Measurements from ENCODE around the gene DUSP21.
"Not testable (repeated sequence)": the region's sequence is repeated elsewhere in the genome, so short reads cannot be mapped to it uniquely, and the experiment has no call there.

DUSP21 gene

DNA sequence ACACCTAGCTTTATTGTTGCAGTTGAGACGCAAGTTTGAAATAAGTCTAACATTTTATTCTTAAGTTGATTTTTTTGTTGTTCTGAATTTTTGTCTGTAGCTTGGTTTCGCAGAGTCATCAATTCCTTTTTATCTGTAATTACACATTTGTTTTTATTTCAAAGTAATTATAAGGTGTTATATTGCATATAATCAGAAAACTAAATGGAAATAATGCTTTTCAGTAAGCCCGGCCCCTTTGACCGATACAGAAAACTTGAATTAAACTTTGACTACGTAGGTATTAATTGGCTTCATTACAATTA, 31.3 kb downstream of the DUSP21 start:
- no peak for DNase-seq (ENCODE audit: low read depth in 4 of 4, low spot score in 1 of 4)

DNA sequence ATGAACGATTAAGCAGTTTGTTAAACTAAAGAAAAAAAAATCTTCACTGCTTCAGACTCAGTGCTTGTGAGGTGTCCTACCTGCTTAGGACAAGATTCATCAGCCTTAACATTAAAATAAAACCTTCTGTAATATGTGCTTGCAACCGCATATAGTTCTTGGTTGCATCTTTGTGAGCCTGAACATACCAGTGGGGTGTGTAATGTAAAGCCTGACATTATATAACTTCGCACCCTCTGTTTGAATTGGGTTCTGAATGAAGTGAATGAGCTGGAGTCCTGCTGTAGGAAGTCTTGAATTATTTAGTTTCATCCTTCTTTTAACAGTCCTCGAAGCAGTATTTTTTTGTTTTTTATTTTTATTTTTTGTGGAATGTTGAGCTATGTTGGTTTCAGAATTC, 32.3 kb downstream of the DUSP21 start:
- DNase-seq (ENCODE audit: low read depth in 4 of 4, low spot score in 1 of 4): no peak

DNA sequence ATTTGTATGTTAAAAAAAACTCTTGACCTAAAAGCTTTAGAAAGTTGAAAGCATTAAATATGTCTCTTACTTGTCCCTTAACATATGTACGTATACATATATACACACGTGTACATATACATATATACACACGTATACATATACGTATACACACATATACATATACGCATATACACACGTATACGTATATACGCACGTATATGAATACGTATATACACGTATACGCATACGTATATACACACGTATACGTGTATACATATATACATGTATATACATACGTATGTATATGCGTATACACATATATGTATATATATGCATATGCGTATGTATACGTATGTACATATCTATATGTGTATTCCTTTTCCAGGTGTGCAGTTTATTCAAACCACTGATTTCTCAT, 32.9 kb downstream of the DUSP21 start:
- no peak for DNase-seq (ENCODE audit: low read depth in 4 of 4, low spot score in 1 of 4)

DNA sequence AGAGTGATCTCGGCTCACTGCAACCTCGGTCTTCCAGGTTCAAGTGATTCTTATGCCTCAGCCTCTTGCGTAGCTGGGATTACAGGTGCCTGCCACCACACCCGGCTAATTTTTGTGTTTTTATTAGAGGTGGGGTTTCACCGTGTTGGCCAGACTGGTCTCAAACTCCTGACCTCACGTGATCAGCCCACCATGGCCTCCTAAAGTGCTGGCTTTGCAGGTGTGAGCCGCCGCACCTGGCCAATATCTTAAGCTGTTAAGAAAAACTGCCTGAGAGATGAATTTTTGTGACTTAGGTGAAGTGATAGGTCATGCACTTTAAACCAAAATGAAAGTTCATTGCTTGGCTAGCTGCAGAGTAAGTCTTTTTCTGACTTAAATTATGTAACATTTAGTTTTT, 35.0 kb downstream of the DUSP21 start:
- no peak for DNase-seq (ENCODE audit: low read depth in 4 of 4, low spot score in 1 of 4)

DNA sequence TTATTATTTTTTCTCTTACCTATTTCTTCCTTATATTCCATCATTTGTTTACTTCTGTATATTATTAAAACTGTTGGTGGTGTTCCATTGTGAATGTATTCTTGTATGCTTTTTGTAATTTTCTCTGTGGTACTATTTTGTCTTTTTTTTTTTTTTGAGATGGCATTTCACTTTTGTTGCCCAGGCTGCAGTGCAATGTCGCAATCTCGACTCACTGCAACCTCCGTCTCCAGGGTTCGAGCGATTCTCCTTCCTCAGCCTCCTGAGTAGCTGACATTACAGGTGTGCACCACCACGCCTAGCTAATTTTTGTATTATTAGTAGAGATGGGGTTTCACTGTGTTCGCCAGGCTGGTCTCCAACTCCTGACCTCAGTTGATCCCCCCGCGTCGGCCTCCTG, 37.7 kb downstream of the DUSP21 start:
- no peak for DNase-seq (ENCODE audit: low read depth in 4 of 4, low spot score in 1 of 4)

DNA sequence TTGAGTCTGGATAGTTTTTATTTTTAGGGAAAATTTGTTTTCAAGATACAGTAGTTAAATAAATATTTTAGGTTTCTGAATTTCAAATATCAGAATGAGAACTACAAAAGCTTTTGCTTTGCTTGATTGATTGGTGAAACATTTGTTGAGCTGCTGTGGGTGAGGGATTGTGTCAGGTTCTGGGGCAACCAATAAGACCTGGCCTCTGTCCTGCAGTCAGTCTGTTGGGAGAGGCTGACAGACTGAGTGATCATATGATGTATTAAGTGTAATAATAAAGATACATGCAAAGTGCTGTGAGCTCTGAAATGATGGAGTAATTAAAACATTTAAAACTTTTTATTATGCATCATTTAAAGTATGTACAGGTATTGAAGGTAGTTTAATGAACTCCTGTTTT, 38.8 kb downstream of the DUSP21 start:
- DNase-seq (ENCODE audit: low read depth in 4 of 4, low spot score in 1 of 4): no peak

DNA sequence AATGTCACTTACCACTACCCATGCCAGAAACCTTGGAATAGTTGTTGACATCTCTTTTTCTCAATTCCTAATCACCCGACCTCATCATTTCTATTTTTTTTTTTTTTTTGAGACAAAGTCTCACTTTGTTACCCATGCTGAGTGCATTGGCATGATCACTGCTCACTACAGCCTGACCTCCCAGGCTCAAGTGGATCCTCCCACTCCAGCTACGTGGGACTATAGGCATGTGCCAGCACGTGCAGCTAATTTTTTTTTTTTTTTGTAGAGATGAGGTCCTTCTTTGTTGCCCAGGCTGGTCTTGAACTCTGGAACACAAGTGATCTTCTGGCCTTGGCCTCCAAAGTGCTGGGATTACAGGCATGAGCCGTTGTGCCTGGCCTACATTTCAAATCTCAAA, 41.1 kb downstream of the DUSP21 start:
- no peak for DNase-seq (ENCODE audit: low read depth in 4 of 4, low spot score in 1 of 4)

DNA sequence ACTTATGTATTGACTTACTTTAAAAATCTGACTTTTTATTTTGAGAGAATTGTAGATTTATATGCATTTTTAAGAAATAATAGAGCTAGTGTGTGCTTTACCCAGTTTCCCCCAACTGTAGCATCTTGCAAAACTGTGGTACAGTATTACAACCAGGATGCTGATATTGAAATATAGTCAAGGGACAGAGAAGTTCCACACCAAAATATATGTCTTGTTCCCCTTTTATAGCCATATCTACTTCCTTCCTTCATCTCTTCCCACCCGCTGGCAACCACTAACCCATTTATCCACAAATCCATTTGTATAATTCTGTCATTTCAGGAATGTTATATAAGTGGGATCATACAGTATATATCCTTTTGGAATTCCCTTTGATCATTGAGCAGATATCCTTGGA, 46.0 kb downstream of the DUSP21 start:
- no peak for DNase-seq (ENCODE audit: low read depth in 4 of 4, low spot score in 1 of 4)

DNA sequence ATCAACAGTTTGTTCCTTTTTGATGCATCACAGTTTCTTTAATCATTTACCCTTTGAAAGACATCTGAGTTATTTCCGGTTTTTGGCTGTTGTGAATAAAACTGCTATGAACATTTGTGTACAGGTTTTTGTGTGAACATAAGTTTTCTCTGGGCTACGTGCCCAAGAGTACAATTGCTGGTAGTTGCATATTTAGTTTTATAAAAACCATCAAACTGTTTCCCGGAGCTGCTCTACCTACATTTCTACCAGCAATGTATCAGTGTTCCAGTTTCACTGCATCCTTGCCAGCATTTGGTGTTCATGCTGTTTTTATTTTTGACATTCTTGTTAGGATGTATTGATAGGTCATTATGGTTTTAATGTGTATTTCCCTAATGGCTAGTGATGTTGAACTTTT, 46.4 kb downstream of the DUSP21 start:
- no peak for DNase-seq (ENCODE audit: low read depth in 4 of 4, low spot score in 1 of 4)

DNA sequence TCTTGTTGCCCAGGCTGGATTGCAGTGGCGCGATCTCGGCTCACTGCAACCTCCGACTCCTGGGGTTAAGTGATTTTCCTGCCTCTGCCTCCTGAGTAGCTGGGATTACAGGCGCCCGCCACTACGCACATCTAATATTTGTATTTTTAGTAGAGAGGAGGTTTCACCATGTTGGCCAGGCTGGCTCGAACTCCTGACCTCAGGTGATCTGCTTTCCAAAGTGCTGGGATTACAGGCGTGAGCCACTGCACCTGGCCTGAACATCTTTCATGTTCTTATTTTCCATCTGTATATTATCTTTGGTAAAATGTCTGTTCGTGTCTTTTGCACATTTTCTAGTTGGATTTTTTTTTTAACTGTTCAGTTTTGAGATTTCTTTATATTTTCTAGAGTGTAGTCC, 46.9 kb downstream of the DUSP21 start:
- DNase-seq (ENCODE audit: low read depth in 4 of 4, low spot score in 1 of 4): not testable (repeated sequence)

DNA sequence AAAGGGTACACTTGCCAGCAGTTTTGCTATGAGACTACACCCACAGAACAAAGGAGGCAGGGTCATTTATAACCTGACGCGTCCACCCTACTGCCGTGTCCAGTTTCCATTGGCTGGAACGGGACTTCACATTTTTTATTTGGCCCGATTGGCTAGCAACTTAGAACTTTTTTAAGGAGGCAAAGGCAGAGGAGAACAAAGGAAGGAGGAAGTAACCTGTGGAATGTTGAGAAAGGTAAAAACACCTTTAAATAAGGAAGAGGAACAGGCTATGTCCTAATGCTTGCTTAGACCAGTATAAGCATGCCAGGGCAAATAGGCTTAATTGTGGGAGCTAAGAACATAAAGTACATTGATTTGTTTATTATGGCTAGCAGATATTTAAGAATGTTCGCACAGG, 47.8 kb downstream of the DUSP21 start:
- no peak for DNase-seq (ENCODE audit: low read depth in 4 of 4, low spot score in 1 of 4)
